Right lobe of liver (tissue), 6 donors: Measurements from ENCODE around the gene TK1. TPM values are rescaled to one million over a fixed set of nuclear protein-coding genes. Genes with fewer than 3 reads are reported as not detected.
A peak's percentile ranks its signal among the peaks of the same experiment; 100 is the strongest.

Experiments
- ATAC-seq, 4 donors: fragments of 200-7000 bp; cut with Tn5 transposase; one replicate each; pipeline ENCODE4 v1.9.1; 2020; ENCODE audit warnings: mild to moderate bottlenecking in 4 of 4, moderate library complexity in 4 of 4
- DNase-seq, 3 donors: peaks; one replicate each; pipeline ENCODE4 v3.0.0-alpha.2; 2020
- H3K27ac ChIP-seq, 3 donors: fragments of 200-600 bp; one replicate each; pipeline ENCODE4 v1.8.0; 2022
- H3K27me3 ChIP-seq, 2 donors: fragments of 200-600 bp; one replicate each; pipeline ENCODE4 v1.8.0; 2022
- H3K36me3 ChIP-seq, 4 donors: fragments of 200-600 bp; sonication (generic) in 1 of 4; one replicate each; pipeline versions ENCODE4 v1.5.1 to v1.8.0; 2017 to 2022; ENCODE audit warnings: control low read depth in 1 of 4
- H3K4me1 ChIP-seq, 4 donors: fragments of 200-600 bp; sonication (generic) in 1 of 4; one replicate each; pipeline versions ENCODE4 v1.5.1 to v1.8.0; 2017 to 2022; ENCODE audit warnings: control low read depth in 1 of 4
- H3K4me3 ChIP-seq, 3 donors: fragments of 200-600 bp; one replicate each; pipeline ENCODE4 v1.8.0; 2022
- H3K9me3 ChIP-seq, 4 donors: fragments of 200-600 bp; sonication (generic) in 1 of 4; one replicate each; pipeline versions ENCODE4 v1.5.1 to v1.8.0; 2017 to 2022; ENCODE audit warnings: control low read depth in 1 of 4
- CTCF ChIP-seq, 4 donors: fragments of 200-600 bp in 3 of 4; fragments of 450-650 bp in 1 of 4; IDR thresholded peaks; one replicate each; pipeline versions ENCODE4 v1.5.1 to v1.8.0; 2016 to 2022; ENCODE audit warnings: antibody characterized with exemption in 4 of 4, mild to moderate bottlenecking in 2 of 4
- POLR2A ChIP-seq: fragments of 450-650 bp; IDR thresholded peaks from one replicate; pipeline ENCODE4 v1.6.1; 2017; ENCODE audit warnings: antibody characterized with exemption, mild to moderate bottlenecking
- WGBS: methylation state at CpG from one replicate; pipeline ENCODE4 v1.1.6; 2018; ENCODE audit warnings: low coverage, low lambda C conversion rate; ENCODE audit not compliant: insufficient coverage; ENCODE audit errors: missing lambda C conversion rate; 5-methylcytosine and 5-hydroxymethylcytosine counted together
- intact Hi-C, 2 donors: fragments of 100-400 bp; cut with DNase I; formaldehyde crosslinking; loops; one replicate each; pipeline versions ENCODE4 v1.11.2 to v1.14.1; 2022
- total RNA-seq, 6 experiments: library from RNA; depleted of rRNA in 2 of 6; stranded (reverse); fragments of >200 nt in 2 of 6; fragmentation: NEBNext Ultra II Directional in 3 of 6; extraction: Animal tissue kit (Norgen Biotek cat#: 25700) in 3 of 6; gene quantifications; one replicate each; pipeline versions ENCODE4 v1.1.0 to v1.2.4, GENCODE V29; 2016 to 2023
- donor health status: DM: no; HTN: yes; CAD: no.
- donor health status: DM: no; HTN: no; CAD: no.
- donor health status: DM: no; HTN: no; CAD: no.
- donor health status: DM: no; HTN: yes; CAD: no.
- donor health status: DM: no; HTN: yes; CAD: no.

Gene TK1
- total RNA-seq, 6 experiments from 2014 or later = 2.1 to 8.3 (median 4.7) TPM

- no peaks in the 10 kb centered on the region for H3K36me3 ChIP-seq
- H3K27me3 ChIP-seq = no peaks in the 10 kb centered on the region
- no peak overlapping the region for H3K4me3 ChIP-seq
- 90% methylated on average over 10 of the region's 21 CpGs for WGBS
- H3K27ac ChIP-seq = peak overlapping the region in 2 of 3 donors; percentile 53 to 65
- DNase-seq (peak in 1 of 3 donors; percentile 45), ATAC-seq (no peak)
- no peak for TF ChIP-seq CTCF (IDR thresholded peaks at IDR 0.05)
- TF ChIP-seq POLR2A = no peak
- intact Hi-C loops = no loop called here
- H3K4me1 ChIP-seq = peaks cover 0 to 28% (median 4%) of the 10 kb centered on the region in 4 donors
- H3K9me3 ChIP-seq = no peaks in the 10 kb centered on the region
Observed at GRCh38 chr17:78143214-78144146, 43.4 kb downstream of the TK1 start.

- peak overlapping the region in 1 of 3 donors; percentile 64 for H3K27ac ChIP-seq
- intact Hi-C loops = no loop called here
- DNase-seq (peak in 2 of 3 donors; percentile 43 to 48), ATAC-seq (no peak)
- TF ChIP-seq POLR2A (no peak), CTCF (IDR thresholded peaks at IDR 0.05) (no peak)
- no peak overlapping the region for H3K4me3 ChIP-seq
- no peaks in the 10 kb centered on the region for H3K9me3 ChIP-seq
- peaks cover 0 to 29% (median 5%) of the 10 kb centered on the region in 4 donors for H3K4me1 ChIP-seq
- 56% methylated on average over 6 of the region's 16 CpGs for WGBS
- H3K36me3 ChIP-seq = no peaks in the 10 kb centered on the region
- H3K27me3 ChIP-seq = no peaks in the 10 kb centered on the region
Observed at GRCh38 chr17:78142119-78142861, 44.6 kb downstream of the TK1 start.

- ATAC-seq (no peak), DNase-seq (peak in 1 of 3 donors; percentile 44)
- intact Hi-C loops = no loop called here
- Histone ChIP-seq H3K4me3 (no peak overlapping the region), H3K36me3 (no peaks in the 10 kb centered on the region), H3K4me1 (peaks cover 0 to 33% (median 6%) of the 10 kb centered on the region in 4 donors), H3K9me3 (no peaks in the 10 kb centered on the region), H3K27me3 (no peaks in the 10 kb centered on the region), H3K27ac (peak overlapping the region; percentile 21 to 64 (median 33))
- WGBS = 63% methylated on average over 3 of the region's 20 CpGs
- TF ChIP-seq POLR2A (no peak), CTCF (IDR thresholded peaks at IDR 0.05) (no peak)
Observed at GRCh38 chr17:78141437-78142118, 45.3 kb downstream of the TK1 start.
